ENCODE results near the gene ZBTB49.

DNA sequence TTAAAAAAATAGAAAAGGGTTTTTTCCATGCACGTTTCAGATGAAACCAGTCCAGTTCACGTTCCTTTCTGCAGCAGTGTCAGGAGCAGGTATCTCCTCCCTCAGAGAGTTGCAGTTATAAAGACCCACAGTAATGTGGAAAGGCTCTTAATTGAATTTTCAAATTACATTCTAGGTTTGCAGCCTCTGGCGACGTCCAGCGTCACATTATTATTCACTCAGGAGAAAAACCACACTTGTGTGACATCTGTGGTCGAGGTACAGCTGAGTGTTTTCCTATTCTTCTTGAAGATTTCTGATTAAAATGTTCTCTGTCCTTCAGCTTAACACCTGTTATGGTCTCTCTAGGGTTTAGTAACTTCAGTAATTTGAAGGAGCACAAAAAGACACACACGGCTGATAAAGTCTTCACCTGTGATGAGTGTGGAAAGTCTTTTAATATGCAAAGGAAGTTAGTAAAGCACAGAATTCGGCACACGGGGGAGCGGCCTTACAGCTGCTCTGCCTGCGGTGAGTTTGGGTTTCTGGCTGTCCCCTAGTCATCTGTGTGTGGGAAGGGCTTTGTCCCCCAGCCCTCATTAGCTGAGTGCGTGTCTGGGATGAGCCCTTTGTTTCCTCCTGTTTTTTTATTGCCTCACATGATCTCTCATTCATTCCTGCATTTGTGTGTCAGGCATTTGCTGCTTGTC is 25.6 kb downstream of the ZBTB49 start:
- TF ChIP-seq CTCF (IDR thresholded peaks at IDR 0.05) (no peak), POLR2A (IDR thresholded peaks at IDR 0.05) (no peak)

All from esophagus squamous epithelium (tissue), 4 donors.